ENCODE results near the gene LCN15. TPM values are rescaled to one million over a fixed set of nuclear protein-coding genes. Genes with fewer than 3 reads are reported as not detected.

The LCN15 gene
- total and polyA plus RNA-seq, 2 of the 13 experiments (the other 11 are each of a cell fraction or from before 2014, with no cell fraction given): 1.3 to 53.7 TPM

DNA sequence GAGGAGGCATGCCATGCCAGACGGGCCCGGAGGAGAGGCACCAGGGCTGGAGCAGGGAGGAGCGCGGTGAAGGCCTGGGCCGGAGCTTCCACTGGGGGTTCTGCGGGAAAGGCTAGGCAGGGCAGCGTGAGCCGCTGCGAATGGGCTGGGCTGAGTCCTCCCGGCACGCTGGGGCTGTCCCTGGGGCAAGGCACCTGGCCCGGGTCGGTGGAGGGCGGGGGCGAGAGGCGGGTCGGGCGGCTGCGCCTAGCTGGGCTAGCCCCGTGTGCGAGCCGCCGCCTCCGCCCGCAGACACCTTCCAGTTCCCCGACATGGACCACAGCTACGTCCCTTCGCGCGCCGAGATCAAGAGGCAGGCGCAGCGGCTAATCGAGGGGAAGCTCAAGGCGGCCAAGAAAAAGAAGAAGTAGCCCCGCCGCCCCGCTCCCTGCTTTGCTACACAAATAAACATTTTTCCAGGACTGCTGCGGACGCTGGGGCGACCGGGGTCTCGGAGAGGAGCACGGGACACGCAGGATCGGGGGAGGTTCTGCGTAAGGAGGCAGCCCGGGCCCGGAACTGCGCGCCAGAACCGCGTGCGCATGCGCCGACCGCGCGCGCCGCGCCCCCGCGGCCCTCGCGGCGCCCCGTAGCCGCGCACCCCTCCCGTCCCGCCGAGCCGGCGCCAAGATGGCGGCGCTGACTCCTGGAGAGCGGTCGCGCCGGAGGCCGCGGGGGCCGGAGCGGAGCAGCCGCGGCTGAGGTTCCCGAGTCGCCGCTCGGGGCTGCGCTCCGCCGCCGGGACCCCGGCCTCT is 43.2 kb upstream of the LCN15 start, which contains the start of gene RABL6 (continued):
- TF ChIP-seq, protein P1, sequence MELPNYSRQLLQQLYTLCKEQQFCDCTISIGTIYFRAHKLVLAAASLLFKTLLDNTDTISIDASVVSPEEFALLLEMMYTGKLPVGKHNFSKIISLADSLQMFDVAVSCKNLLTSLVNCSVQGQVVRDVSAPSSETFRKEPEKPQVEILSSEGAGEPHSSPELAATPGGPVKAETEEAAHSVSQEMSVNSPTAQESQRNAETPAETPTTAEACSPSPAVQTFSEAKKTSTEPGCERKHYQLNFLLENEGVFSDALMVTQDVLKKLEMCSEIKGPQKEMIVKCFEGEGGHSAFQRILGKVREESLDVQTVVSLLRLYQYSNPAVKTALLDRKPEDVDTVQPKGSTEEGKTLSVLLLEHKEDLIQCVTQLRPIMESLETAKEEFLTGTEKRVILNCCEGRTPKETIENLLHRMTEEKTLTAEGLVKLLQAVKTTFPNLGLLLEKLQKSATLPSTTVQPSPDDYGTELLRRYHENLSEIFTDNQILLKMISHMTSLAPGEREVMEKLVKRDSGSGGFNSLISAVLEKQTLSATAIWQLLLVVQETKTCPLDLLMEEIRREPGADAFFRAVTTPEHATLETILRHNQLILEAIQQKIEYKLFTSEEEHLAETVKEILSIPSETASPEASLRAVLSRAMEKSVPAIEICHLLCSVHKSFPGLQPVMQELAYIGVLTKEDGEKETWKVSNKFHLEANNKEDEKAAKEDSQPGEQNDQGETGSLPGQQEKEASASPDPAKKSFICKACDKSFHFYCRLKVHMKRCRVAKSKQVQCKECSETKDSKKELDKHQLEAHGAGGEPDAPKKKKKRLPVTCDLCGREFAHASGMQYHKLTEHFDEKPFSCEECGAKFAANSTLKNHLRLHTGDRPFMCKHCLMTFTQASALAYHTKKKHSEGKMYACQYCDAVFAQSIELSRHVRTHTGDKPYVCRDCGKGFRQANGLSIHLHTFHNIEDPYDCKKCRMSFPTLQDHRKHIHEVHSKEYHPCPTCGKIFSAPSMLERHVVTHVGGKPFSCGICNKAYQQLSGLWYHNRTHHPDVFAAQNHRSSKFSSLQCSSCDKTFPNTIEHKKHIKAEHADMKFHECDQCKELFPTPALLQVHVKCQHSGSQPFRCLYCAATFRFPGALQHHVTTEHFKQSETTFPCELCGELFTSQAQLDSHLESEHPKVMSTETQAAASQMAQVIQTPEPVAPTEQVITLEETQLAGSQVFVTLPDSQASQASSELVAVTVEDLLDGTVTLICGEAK (IDR thresholded peaks at IDR 0.05): no peak
- TF ChIP-seq, protein P1 (CRISPR knock-in tag; IDR thresholded peaks at IDR 0.05): peak; percentile 52; the same call in 1 of the 2 replicates
- TF ChIP-seq, protein P2, sequence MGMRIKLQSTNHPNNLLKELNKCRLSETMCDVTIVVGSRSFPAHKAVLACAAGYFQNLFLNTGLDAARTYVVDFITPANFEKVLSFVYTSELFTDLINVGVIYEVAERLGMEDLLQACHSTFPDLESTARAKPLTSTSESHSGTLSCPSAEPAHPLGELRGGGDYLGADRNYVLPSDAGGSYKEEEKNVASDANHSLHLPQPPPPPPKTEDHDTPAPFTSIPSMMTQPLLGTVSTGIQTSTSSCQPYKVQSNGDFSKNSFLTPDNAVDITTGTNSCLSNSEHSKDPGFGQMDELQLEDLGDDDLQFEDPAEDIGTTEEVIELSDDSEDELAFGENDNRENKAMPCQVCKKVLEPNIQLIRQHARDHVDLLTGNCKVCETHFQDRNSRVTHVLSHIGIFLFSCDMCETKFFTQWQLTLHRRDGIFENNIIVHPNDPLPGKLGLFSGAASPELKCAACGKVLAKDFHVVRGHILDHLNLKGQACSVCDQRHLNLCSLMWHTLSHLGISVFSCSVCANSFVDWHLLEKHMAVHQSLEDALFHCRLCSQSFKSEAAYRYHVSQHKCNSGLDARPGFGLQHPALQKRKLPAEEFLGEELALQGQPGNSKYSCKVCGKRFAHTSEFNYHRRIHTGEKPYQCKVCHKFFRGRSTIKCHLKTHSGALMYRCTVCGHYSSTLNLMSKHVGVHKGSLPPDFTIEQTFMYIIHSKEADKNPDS (CRISPR knock-in tag; IDR thresholded peaks at IDR 0.05): no peak
- TF ChIP-seq KAT2B (IDR thresholded peaks at IDR 0.05; ENCODE audit: borderline replicate concordance, low read depth, low read length): no peak
- TF ChIP-seq SRSF9 (IDR thresholded peaks at IDR 0.05; ENCODE audit: borderline replicate concordance, insufficient read depth, low read depth, low read length, poor library complexity, severe bottlenecking): no peak
- TF ChIP-seq NCOA1 (CRISPR knock-in tag; IDR thresholded peaks at IDR 0.05): no peak
- TF ChIP-seq, protein P3, sequence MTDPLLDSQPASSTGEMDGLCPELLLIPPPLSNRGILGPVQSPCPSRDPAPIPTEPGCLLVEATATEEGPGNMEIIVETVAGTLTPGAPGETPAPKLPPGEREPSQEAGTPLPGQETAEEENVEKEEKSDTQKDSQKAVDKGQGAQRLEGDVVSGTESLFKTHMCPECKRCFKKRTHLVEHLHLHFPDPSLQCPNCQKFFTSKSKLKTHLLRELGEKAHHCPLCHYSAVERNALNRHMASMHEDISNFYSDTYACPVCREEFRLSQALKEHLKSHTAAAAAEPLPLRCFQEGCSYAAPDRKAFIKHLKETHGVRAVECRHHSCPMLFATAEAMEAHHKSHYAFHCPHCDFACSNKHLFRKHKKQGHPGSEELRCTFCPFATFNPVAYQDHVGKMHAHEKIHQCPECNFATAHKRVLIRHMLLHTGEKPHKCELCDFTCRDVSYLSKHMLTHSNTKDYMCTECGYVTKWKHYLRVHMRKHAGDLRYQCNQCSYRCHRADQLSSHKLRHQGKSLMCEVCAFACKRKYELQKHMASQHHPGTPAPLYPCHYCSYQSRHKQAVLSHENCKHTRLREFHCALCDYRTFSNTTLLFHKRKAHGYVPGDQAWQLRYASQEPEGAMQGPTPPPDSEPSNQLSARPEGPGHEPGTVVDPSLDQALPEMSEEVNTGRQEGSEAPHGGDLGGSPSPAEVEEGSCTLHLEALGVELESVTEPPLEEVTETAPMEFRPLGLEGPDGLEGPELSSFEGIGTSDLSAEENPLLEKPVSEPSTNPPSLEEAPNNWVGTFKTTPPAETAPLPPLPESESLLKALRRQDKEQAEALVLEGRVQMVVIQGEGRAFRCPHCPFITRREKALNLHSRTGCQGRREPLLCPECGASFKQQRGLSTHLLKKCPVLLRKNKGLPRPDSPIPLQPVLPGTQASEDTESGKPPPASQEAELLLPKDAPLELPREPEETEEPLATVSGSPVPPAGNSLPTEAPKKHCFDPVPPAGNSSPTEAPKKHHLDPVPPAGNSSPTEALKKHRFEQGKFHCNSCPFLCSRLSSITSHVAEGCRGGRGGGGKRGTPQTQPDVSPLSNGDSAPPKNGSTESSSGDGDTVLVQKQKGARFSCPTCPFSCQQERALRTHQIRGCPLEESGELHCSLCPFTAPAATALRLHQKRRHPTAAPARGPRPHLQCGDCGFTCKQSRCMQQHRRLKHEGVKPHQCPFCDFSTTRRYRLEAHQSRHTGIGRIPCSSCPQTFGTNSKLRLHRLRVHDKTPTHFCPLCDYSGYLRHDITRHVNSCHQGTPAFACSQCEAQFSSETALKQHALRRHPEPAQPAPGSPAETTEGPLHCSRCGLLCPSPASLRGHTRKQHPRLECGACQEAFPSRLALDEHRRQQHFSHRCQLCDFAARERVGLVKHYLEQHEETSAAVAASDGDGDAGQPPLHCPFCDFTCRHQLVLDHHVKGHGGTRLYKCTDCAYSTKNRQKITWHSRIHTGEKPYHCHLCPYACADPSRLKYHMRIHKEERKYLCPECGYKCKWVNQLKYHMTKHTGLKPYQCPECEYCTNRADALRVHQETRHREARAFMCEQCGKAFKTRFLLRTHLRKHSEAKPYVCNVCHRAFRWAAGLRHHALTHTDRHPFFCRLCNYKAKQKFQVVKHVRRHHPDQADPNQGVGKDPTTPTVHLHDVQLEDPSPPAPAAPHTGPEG (CRISPR knock-in tag; IDR thresholded peaks at IDR 0.05): no peak; the same call in 1 of the 2 replicates
- TF ChIP-seq, protein P4, sequence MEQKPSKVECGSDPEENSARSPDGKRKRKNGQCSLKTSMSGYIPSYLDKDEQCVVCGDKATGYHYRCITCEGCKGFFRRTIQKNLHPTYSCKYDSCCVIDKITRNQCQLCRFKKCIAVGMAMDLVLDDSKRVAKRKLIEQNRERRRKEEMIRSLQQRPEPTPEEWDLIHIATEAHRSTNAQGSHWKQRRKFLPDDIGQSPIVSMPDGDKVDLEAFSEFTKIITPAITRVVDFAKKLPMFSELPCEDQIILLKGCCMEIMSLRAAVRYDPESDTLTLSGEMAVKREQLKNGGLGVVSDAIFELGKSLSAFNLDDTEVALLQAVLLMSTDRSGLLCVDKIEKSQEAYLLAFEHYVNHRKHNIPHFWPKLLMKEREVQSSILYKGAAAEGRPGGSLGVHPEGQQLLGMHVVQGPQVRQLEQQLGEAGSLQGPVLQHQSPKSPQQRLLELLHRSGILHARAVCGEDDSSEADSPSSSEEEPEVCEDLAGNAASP (CRISPR knock-in tag; IDR thresholded peaks at IDR 0.05; ENCODE audit: borderline replicate concordance): no peak
- no peak for TF ChIP-seq FOXK2 (IDR thresholded peaks at IDR 0.05)
